Measurements from ENCODE around the gene UNC5C. TPM values are rescaled to one million over a fixed set of nuclear protein-coding genes. Genes with fewer than 3 reads are reported as not detected.

The UNC5C gene
- total and polyA plus RNA-seq, 10 donors: 0.43 to 15.7 (median 7.8) TPM

DNA sequence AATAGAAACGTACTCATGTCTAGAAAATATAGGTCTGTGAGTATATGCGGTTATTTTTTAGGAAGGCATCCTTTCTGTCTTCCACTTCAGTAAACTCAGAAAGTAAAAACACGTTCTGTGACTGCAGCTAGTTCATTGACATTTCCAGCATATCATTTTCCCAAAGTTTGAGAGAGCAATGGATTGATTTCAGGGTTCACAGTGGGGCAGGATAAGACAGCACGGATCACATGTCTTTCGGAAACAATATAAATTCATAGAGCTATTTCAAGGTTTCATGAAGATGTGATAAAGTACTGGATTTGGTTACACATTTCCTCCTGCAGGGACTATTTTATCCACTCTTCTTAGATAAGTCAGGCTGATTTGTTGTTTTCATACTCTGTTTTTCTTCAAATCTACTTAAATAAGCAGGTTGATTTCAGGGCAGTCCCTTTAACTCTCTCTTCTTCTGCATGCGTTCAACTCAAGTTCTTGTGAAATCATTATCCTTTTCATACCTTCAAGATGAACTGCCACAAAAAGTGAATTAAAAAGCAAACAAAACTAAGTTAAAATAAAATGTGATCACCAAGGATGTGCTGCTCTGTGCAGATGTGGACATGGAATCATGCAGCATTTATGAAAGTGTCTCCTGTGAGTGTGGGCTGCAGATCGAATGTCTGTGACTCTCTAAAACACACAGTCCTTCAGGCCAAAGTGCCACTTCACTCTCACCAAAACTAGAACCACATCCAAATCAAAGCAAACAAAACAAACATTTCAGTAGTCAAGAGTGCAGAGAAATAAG lies 187.7 kb downstream of the UNC5C start:
- no peak overlapping the region for H3K27ac ChIP-seq
- no peaks in the 10 kb centered on the region for H3K9me3 ChIP-seq
- H3K36me3 ChIP-seq: no peaks in the 10 kb centered on the region
- H3K4me3 ChIP-seq: no peak overlapping the region
- TF ChIP-seq, protein P1, sequence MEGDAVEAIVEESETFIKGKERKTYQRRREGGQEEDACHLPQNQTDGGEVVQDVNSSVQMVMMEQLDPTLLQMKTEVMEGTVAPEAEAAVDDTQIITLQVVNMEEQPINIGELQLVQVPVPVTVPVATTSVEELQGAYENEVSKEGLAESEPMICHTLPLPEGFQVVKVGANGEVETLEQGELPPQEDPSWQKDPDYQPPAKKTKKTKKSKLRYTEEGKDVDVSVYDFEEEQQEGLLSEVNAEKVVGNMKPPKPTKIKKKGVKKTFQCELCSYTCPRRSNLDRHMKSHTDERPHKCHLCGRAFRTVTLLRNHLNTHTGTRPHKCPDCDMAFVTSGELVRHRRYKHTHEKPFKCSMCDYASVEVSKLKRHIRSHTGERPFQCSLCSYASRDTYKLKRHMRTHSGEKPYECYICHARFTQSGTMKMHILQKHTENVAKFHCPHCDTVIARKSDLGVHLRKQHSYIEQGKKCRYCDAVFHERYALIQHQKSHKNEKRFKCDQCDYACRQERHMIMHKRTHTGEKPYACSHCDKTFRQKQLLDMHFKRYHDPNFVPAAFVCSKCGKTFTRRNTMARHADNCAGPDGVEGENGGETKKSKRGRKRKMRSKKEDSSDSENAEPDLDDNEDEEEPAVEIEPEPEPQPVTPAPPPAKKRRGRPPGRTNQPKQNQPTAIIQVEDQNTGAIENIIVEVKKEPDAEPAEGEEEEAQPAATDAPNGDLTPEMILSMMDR (IDR thresholded peaks at IDR 0.05 in 8 of 11, conservative IDR thresholded peaks at IDR 0.05 in 3 of 11): no peak
- no peaks in the 10 kb centered on the region for H3K4me1 ChIP-seq
- WGBS, 5 donors: 79 to 90% (median 84%) methylated on average over 7 of the region's 7 CpGs
- no peak for DNase-seq
- H3K27me3 ChIP-seq (replicated peaks in 1 of 7): no peaks in the 10 kb centered on the region
- intact Hi-C loops (cut with DNase I; ENCODE audit: low total_unique reads): no loop called here

DNA sequence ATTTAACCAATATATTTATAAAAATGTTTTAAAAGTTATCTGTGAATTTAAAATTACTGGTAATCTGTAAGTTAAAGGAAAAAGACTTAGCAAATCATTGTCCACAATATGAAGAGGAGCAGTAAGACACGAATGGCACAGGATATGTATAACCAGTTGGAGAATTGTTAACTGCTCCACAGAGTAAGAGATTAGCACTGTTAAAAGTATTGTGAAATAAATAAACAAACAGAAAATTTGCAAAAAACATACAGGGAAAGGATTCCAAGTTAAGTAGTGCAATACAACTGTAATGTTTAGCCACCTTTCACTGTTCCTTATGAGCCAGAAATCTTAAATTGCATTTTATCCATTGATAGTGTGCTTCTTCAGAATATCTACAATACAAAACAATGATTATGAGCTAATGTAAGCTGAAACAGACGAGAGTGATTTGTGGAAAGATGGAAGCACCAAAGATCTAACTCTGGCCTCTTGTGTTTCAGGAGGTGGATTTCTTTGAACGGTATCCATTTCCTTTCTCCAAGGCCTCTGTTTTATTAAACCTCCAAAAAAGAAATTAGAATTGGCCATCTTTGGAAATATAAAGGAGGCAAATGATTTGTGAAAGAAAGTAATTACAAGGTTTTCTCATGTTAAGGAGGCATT lies 188.4 kb downstream of the UNC5C start:
- Histone ChIP-seq H3K4me1 (no peaks in the 10 kb centered on the region), H3K9me3 (no peaks in the 10 kb centered on the region), H3K36me3 (no peaks in the 10 kb centered on the region), H3K4me3 (no peak overlapping the region), H3K27ac (no peak overlapping the region), H3K27me3 (replicated peaks in 1 of 7) (no peaks in the 10 kb centered on the region)
- 68 to 82% (median 77%) methylated on average over 3 of the region's 3 CpGs for WGBS, 5 donors
- TF ChIP-seq, protein P1 (IDR thresholded peaks at IDR 0.05 in 8 of 11, conservative IDR thresholded peaks at IDR 0.05 in 3 of 11): no peak
- intact Hi-C loops (cut with DNase I; ENCODE audit: low total_unique reads): no loop called here
- no peak for DNase-seq

DNA sequence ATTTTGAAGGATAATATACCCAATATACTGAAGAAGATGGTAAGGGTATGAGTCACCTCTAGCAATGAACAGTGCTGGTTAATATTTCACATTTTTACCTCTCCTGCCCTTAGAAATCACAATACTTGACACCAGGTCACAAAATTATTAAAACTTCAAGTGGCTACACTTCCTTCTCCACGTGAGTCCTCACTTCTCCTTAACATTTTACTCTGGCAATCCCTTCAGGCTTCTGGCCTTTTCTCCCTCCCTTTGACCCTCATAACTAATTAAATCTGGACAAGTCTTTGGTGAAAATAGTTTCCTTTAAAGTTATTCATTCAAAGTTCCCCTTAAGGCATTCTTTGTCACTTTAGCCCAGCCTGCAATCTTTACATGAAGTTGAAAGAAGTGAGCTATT lies 190.4 kb downstream of the UNC5C start:
- Histone ChIP-seq H3K4me3 (no peak overlapping the region), H3K9me3 (no peaks in the 10 kb centered on the region), H3K36me3 (no peaks in the 10 kb centered on the region), H3K27ac (no peak overlapping the region), H3K4me1 (no peaks in the 10 kb centered on the region), H3K27me3 (replicated peaks in 1 of 7) (no peaks in the 10 kb centered on the region)
- WGBS, 5 donors: 20 to 48% (median 34%) methylated on average over 1 of the region's 1 CpG
- intact Hi-C loops (cut with DNase I; ENCODE audit: low total_unique reads): no loop called here
- DNase-seq: no peak
- TF ChIP-seq, protein P1 (IDR thresholded peaks at IDR 0.05 in 8 of 11, conservative IDR thresholded peaks at IDR 0.05 in 3 of 11): no peak
- TF ChIP-seq POLR2A (IDR thresholded peaks at IDR 0.05) (no peak), POLR2AphosphoS5 (IDR thresholded peaks at IDR 0.05) (no peak)

DNA sequence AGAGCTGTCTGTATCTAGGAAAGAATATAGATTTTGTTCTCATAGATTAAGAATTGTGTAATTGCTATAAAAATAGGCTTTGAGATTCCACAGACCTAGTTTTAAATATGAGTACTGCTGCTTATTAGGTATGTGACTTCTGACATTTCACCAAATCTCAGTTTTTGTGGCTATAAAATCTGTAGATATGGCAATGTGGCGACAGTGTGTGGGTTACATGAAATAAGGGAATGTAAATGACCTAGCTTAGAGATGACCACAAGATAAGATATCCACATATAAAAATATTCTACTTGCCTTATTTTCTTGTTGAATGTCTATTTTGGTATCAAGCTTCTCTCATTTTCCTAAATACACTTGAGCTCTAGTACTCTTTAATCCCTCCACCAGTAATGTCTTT lies 193.8 kb downstream of the UNC5C start:
- no peaks in the 10 kb centered on the region for H3K27me3 ChIP-seq (replicated peaks in 1 of 7)
- intact Hi-C loops (cut with DNase I; ENCODE audit: low total_unique reads): no loop called here
- no peaks in the 10 kb centered on the region for H3K9me3 ChIP-seq
- 80 to 93% (median 88%) methylated on average over 1 of the region's 1 CpG for WGBS, 5 donors
- TF ChIP-seq POLR2AphosphoS5 (IDR thresholded peaks at IDR 0.05): no peak
- TF ChIP-seq POLR2A (IDR thresholded peaks at IDR 0.05): no peak
- TF ChIP-seq, protein P1 (IDR thresholded peaks at IDR 0.05 in 8 of 11, conservative IDR thresholded peaks at IDR 0.05 in 3 of 11): no peak
- H3K27ac ChIP-seq: no peak overlapping the region
- no peak for DNase-seq
- H3K36me3 ChIP-seq: no peaks in the 10 kb centered on the region
- no peaks in the 10 kb centered on the region for H3K4me1 ChIP-seq
- H3K4me3 ChIP-seq: no peak overlapping the region

Measured in spleen (tissue), 11 donors.